ENCODE results near the gene PAQR4.

PAQR4 gene

DNA sequence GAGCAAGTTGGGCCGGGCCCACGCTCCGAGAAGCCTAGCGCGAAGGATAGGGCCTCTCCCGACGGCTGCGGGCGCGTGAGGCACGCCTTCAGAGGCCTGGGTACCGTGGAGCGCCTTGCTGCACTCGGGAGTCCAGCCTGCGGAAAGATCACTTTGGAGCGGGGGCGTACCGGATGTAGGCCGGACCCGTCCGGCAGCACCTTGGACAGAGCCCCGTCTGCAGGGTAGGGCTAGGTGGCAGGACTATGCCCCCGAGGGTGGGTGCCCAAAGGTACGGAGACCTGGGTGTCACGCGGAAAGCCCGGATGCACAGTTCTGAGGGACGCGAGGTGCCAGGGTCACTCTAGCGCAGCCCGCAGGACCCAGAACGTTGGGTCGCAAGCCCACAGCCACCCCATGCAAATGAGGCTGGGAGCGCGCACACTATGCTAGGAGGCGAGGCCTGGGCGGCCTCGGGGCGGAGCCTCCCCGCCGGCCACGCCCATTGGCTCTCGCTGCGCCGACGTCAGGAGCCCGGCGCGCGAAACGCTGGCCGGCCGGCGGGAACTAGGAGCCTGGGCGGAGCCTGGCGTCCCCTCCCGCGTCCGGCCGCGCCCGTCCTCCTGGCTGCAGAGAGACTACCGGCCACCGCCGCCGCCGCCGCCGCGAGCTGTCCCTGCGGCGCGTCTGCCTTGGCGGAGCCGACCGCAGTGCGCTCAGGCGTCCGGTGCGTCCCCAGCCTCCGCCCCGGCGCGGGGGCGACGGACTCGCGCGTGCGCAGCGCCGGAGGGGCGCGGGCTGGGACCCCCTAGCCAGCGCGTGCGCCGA lies at the start of gene PAQR4:
PAQR4 (plus strand) TSS at position 611 of the 807 bp plus-strand sequence. CDS start 327 bp downstream, outside the sequence.
- DNase-seq (ENCODE audit: low spot score): no peak
- peak within 1 kb of the TSS in 1 of 2 donors; percentile 55 for H3K27ac ChIP-seq
- TF ChIP-seq, protein P1, sequence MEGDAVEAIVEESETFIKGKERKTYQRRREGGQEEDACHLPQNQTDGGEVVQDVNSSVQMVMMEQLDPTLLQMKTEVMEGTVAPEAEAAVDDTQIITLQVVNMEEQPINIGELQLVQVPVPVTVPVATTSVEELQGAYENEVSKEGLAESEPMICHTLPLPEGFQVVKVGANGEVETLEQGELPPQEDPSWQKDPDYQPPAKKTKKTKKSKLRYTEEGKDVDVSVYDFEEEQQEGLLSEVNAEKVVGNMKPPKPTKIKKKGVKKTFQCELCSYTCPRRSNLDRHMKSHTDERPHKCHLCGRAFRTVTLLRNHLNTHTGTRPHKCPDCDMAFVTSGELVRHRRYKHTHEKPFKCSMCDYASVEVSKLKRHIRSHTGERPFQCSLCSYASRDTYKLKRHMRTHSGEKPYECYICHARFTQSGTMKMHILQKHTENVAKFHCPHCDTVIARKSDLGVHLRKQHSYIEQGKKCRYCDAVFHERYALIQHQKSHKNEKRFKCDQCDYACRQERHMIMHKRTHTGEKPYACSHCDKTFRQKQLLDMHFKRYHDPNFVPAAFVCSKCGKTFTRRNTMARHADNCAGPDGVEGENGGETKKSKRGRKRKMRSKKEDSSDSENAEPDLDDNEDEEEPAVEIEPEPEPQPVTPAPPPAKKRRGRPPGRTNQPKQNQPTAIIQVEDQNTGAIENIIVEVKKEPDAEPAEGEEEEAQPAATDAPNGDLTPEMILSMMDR (IDR thresholded peaks at IDR 0.05): no peak

GRCh38 chr16:2919511-2920255 lies 49.5 kb upstream of the PAQR4 start:
- H3K4me3 ChIP-seq: no peak overlapping the region
- TF ChIP-seq, protein P1 (IDR thresholded peaks at IDR 0.05): peak; percentile 91
- H3K27ac ChIP-seq: peak overlapping the region; percentile 53 to 76
- no peak for DNase-seq (ENCODE audit: low spot score)

More for the DNA sequence above, at the start of gene PAQR4:
- H3K4me3 ChIP-seq: peak within 1 kb of the TSS; percentile 74

GRCh38 chr16:2923481-2923880 lies 45.7 kb upstream of the PAQR4 start:
- TF ChIP-seq, protein P1 (IDR thresholded peaks at IDR 0.05): no peak

DNA sequence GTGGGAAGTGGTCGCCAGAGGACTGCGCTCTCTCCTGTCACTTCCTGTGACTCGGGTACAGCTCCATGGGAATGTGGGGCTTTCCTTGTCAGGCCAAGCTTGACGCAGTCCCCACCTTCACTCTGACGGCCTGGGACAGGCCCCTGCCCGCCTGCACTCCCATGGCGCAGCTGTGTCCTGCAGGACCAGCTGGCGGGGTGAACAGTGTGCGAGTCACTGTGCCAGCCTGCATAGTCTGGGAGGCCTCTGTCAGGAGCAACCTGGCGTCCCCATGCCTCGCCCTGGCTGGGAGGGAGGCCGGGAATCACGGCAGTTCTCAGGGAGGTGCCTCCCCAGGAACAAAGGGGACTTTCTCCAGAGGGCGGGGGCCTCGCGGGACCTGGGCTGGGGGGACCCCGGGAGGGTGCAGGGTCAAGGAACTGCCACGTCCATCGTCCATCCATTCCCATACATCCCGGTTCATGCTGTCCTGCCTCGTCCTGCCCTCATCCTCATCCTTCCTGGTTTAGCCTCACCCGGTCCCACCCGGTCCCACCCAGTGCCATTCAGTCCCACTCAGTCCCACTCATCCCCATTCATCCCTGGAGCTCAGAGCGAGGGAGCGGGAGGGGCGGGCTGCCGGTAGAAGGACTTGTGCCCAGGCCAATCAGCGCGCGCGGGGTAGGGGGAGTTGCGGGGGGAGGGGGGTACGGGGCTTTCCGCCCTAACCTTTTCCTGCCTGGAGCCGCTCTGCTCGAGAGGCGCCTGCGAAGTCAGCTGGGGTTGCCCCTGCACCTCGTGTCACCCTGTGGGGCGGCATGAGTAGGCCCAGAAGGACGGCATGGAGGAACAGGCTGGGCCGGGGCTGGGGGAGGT lies 44.0 kb upstream of the PAQR4 start:
- Histone ChIP-seq H3K4me3 (no peak overlapping the region), H3K27ac (no peak overlapping the region)
- TF ChIP-seq, protein P1 (IDR thresholded peaks at IDR 0.05): no peak
- no peak for DNase-seq (ENCODE audit: low spot score)

More at GRCh38 chr16:2923481-2923880, 45.7 kb upstream of the PAQR4 start:
- no peak overlapping the region for H3K4me3 ChIP-seq
- no peak overlapping the region for H3K27ac ChIP-seq
- DNase-seq (ENCODE audit: low spot score): no peak

DNA sequence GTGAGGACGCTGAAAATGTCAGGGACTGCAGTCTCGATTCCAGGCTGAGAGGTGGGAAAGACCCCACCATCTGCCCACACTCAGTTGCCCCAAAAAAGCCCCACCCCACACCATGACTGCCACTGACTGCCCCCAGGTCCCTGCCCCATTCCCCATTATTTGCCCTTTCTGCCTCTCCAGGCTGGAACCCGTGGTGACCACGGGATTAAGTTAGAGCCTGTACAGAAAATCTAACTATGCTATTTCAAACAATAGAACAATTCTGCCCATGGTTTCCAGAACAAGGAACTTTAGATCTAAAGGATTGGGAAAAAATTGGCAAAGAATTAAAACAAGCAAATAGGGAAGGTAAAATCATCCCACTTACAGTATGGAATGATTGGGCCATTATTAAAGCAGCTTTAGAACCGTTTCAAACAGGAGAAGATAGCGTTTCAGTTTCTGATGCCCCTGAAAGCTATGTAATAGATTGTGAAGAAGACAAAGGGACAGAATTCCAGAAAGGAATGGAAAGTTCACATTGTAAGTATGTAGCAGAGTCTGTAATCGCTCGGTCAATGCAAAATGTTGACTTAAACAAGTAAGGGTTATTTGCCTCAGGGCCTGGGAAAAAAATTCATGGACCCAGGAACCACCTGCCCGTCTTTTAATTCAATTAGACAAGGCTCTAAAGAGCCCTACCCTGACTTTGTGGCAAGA lies 43.0 kb upstream of the PAQR4 start:
- Histone ChIP-seq H3K27ac (no peak overlapping the region), H3K4me3 (no peak overlapping the region)
- no peak for DNase-seq (ENCODE audit: low spot score)
- TF ChIP-seq, protein P1 (IDR thresholded peaks at IDR 0.05): no peak

DNA sequence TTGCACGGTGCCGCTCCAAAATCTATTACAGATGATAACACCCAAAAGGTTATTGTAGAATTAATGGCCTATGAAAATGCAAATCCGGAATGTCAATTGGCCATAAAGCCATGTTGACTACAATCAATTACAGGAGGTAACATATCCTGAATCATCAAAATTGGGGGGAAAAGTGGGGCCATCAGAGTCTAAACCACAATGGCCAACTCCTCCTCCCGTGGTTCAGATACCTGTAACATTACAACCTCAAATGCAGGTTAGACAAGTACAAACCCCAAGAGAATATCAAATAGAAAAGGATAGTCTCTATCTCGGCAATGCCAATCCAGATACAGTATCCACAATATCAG lies 42.5 kb upstream of the PAQR4 start:
- H3K4me3 ChIP-seq: peak overlapping the region; percentile 60
- H3K27ac ChIP-seq: no peak overlapping the region
- DNase-seq (ENCODE audit: low spot score): no peak
- TF ChIP-seq, protein P1 (IDR thresholded peaks at IDR 0.05): no peak

Data from coronary artery (tissue), 2 donors.